Measurements from ENCODE around the gene PRR33. TPM values are rescaled to one million over a fixed set of nuclear protein-coding genes. Genes with fewer than 3 reads are reported as not detected.

Gene PRR33
- total RNA-seq, 1 experiment from 2014 or later, result not detected

DNA sequence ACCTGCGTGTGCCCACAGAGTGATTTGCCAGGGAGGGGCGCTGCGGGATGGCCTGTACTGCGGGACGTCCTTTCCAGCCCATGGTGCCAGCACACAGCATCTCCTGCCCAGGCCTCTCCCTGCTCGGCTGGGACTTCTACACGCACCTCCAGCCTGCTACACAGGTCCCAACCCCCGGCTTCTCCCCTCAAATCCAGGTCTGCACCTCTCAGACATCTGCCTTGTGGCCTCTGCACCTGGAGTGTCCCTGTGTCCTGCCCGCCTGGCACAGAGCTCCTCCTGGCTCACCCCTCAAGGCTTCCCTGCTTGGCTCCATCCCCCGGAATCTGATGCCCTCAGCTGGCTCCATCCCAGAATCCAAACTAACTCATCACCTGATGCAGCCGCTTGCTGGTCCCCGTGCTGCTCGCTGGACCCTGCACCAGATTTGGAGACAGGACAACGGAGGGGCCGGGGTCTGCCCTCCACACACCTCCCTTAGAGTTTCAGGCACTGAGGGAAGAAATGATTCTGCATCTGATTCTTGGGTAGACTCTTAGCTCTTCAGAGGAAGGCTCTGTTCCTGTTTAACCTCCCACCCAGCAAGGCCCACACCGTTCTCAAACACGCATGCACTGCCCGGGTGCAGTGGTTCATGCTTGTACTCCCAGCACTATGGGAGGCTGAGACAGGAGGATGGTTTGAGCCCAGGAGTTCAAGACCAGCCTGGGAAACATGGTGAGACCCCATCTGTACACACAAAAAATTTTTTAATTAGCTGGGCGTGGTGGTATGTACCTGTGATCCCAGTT is 42.9 kb downstream of the PRR33 start:
- DNase-seq (ENCODE audit: low spot score), result no peak

DNA sequence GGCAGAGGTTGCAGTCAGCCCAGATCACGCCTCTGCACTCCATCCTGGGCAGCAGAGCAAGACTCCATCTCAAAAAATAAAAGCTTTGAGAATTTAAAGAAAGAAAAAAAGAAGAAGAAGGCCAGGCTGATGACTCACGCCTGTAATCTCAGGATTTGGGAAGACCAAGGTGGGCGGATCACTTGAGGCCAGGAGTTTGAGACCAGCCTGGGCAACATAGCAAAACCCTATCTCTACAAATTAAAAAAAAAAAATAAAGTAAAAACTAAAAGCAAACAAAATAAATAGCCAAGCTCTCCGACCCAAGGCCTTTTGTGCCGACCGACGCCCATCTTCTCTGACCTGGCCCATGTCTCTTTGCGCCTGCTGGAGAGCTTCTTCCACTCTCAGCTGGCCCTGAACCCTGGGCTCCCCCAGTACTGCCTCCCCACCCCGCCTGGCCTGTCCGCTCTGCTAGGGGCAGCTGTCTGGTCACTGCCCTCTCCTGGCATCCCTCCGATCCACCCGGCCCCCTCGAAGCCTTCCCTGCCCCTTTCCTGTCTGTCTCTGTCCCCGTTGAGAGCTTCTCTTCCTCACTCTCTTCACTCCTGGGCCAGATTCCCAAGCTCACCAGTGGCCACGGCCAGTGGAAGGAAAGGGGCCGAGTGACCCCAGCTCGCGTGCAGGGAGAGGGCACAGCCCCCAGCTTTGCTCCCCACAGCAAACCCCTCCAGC is 43.6 kb downstream of the PRR33 start:
- no peak for DNase-seq (ENCODE audit: low spot score)

DNA sequence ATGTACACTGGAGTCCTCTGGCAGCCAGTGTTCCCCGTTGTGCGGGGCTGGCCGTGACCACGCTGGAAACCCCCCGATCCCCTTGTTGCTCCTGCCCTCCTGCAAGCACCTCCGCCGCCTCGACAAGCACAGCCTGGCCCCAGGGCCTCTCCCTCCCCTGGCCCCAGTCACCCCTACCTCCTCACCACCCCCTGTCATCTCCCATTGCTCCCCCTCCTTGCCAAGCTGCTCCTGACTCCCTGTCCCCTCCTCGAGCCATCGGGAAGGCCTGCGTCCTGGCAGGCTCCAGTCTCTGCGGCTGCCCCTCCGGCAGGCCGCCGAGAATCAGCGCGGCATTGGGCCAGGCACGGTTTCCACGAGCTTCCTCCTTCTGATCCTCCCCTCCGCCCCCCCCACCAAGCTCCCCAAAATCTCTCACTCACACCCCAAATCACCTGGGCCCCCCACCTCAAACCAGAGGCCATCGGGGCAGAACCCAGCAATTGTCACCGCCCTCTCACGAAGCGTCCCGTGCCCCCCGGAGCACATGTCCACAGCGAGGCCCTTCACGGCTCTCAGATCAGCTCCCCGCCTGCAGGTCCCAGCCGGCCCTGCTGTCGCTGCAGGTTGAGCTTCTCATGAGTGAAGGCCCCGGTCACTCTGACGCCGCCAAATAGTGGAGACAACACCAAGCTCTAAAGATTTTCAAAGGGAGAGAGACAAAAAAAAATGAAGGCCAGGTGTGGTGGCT is 44.5 kb downstream of the PRR33 start:
- DNase-seq (ENCODE audit: low spot score), result no peak

DNA sequence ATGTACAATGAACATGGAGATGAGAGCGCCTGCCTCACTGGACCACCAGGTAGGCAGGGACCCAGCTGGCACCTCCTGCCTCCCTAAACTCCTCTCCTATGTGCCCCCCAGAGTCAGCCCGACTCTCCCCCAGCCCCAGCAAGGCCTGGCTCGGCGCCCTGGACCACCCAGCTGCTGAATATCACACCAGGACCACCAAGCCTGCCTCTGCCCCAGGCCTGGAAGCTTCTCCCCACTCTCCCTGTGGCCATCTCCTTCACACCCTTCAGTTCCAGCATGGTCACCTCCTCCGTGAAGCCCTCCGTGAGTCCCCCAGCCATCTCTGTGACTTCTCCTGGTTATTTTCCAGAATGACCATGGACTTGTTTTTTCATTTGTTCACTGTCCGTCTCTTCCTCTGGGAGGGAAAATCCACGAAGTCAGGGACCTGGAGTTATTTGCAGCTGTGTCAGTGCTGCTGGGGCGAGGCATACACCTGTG is 45.2 kb downstream of the PRR33 start:
- no peak for DNase-seq (ENCODE audit: low spot score)

DNA sequence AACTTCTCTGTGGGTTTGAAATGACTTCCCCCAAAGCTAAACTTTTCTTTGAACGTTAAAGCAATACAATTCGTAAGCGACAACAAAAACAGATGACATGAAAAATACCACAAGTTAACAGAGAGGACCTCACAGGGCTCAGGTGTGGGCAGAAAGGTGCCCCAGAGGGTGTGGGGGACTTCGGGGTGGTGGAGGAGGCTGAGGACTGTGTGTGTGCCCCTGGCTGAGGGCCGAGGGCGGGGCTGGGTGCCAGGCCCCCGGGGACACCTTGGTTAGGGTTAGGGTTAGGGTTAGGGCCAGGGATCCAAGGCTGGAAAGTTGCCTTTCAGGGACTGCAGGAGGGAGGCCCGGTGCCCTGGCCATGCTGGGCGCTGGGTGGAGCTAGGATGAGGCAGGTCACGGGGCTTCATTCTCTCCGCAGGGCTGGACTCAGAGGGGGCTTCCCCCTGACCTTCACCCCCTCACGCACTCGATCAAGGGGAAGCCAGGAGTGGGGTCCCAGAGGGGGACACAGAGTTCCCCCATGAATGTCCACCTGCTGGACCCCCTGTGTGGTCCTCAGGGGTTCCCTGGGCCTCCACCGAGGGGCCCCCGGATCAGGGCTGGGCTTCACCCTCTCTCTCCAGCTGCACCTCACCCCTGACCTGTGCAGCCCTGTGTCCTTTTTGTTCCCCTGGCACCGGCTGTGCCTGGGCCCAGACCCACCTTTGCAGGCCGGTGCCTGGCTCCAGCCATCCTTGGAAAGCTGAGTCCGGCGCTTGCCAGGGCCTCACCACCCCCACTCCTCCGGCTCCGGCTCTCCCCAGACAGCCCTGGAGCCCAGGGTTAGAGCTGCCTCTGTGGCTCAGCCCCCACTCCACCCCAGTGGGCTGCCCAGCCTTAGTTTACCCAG is 45.9 kb downstream of the PRR33 start:
- no peak for DNase-seq (ENCODE audit: low spot score)

DNA sequence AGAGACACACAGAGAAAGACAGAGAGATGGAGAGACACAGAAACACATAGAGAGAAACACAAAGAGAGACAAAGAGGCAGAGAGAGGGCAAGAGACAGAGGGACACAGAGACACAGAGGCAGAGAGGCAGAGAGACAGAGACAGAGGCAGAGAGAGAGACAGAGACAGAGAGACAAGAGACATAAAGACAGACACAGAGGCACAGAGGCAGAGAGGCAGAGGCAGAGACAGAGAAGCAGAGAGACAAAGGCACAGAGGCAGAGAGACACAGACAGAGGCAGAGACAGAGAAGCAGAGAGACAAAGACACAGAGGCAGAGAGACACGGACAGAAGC is 46.6 kb downstream of the PRR33 start:
- DNase-seq (ENCODE audit: low spot score), result no peak

DNA sequence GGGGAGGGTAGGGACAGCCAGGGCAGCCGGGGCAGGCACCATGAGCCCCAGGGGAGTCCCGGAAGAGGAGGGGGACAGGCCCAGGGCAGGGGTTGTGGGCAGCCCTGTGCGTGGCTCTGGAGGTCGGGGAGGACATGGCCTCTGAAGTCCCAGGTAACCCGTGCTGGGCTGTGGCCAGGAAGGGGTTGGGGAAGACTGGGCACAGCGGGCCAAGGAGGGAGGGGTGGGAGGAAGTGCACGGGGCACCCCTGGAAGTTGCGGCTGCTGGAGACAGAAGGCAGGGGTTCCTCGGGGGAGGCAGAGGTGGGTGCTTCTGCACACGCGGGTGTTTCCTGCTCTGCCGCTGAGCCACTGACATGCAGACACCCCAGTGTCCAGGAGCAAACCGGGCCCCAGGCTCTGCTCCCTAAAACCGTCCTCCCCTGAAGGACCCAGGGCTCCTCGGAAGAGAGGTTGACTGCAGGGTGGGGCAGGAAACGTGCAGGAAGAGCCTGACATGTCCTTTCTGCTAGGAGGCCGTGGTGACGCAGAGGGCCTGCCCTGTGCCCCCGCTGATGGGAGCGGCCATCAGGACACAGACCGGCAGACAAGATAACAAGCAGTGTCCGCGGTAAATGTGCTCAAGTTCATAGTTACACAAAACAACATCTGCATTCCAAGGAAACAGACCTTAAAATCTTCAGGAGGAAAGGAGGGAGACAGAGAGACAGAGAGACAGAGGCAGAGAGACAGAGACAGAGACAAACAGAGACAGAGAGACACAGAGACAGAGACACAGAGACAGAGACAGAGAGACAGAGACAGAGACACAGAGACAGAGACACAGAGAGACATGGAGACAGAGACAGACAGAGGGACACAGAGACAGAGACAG is 47.2 kb downstream of the PRR33 start:
- DNase-seq (ENCODE audit: low spot score), result no peak

DNA sequence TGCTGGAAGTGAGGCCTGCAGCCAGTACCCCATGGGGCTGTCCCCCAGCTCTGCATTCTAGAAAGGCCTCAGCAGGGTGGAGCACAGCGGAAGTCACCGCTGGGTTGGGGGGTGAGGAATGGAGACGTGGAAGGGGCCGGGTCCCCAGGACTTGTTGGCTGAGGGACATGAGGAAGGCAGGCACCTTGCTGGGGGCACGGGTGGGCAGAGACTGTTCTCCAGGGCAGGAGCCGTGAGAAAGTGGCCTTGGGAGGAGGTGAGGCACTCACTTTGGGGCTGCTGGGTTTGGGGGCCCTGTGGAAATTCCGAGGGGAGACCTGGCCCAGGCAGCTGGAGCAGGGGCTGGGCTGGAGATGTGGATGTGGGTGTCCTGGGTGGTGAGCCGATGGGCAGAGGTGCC is 47.9 kb downstream of the PRR33 start:
- DNase-seq (ENCODE audit: low spot score), result no peak

DNA sequence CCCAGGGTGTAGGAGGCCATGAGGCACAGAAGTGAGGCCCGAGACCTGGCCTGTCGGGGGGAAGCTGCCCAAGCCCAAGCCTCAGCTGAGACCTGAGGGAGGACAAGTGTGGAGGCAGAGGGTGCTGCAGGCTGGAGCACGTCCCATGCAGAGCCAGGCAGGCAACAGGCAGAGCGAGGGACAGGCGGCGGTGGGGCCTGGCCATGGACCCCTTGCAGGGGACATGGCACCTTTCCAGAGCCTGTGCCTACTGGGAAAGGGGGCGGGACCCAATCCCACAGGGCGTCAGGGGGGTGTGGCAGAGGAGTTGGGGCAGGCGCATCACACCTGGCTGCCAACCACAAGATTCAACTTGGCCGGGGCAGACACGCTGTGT is 48.6 kb downstream of the PRR33 start:
- no peak for DNase-seq (ENCODE audit: low spot score)

DNA sequence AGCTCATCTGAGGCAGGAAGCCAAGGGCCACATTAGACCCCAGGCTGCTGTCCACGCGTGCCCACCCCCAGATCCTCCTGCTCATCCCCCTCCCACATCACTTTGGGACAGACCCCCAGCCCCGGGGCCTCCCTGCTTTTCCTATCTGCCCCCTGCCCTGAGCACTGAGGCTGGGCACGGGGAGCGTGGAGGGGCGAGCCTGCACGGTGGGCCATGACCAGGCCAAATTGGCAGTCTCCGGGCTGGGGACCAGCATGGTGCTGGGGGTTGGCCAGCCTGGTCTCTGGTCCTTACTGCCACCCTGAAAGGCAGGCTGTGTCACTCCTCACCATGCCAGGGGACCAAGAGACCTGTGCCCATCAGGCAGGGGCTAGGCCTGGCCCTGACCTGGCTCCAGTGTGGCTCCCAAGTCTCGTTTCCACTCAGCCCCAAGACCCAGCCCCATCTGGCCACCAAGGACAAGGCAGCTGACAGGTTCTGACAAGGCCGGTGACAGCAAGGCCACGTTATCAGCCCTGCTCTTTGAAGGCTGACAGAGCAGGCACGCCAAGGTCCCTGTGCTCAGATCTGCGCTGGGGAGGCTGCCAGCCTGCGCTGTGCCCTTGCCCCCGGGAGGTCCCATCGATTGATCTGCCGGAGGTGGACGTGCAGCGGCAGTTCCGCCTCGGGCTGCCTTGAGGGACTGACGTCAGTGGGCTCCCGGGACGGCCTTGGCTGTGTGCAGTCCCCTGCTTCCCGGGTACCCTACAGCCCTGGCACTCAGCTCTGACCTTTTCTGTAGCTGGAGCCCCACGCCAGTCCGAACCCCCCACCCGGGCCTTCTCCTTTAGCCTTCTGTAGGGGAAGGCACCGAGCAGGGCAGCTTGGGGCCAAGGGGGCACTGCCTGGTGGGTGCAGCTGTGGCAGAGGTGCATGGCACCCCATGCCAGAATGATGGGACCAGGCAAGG is 49.3 kb downstream of the PRR33 start:
- no peak for DNase-seq (ENCODE audit: low spot score)

DNA sequence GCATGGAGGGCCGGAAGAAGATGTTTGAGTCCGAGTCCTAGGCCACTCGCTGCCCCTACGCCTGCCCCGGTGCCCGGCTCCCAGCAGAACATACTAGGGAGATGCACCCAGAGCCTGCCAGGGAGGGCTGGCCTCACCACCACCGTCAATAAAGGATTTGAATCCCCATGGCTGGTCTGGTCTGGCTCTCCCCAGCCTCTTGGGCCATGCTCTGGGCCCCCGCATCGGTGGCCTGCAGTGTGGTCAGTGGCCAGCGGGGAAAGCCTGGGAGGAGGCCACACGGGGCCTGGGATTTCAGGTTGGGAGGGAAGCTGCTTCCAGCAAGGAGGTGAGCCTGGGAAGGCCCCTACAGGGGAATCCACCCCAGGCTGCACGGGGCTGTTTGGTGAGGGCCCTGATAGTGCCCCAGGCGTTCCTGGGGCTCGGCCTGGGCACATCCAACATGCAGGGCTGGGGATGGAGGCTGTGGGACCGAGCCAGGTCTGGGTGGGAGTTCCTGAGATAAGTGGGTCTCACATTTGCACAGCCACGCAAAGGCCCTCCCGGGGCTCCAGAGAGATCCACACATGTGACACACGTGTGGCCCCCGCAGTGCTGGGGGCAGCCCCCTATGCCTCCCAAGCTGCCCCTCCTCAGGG is 50.1 kb downstream of the PRR33 start:
- DNase-seq (ENCODE audit: low spot score), result no peak

DNA sequence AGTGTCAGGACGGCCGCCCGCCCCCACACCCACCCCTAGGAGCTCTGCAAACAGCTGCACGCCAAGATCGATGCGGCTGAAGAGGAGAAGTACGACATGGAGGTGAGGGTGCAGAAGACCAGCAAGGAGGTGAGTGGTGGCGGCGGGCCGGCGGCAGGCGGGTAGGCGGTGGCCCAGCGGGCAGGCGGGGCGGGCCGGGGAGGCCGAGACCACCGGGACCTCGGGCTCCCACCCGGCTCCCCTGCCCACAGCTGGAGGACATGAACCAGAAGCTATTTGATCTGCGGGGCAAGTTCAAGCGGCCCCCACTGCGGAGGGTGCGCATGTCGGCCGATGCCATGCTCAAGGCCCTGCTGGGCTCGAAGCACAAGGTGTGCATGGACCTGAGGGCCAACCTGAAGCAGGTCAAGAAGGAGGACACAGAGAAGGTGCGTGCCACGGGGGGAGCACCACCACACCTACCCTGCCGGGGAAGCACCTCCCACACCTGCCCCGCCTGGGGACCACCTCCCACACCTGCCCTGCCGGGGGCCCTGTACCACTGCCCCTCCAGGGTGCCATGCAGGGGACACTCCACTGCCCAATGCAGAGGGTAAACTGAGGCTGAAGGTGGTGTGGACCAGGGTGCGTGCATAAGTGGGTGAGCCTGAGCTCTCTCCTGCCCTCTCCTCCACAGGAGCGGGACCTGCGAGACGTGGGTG is 50.8 kb downstream of the PRR33 start:
- no peak for DNase-seq (ENCODE audit: low spot score)

DNA sequence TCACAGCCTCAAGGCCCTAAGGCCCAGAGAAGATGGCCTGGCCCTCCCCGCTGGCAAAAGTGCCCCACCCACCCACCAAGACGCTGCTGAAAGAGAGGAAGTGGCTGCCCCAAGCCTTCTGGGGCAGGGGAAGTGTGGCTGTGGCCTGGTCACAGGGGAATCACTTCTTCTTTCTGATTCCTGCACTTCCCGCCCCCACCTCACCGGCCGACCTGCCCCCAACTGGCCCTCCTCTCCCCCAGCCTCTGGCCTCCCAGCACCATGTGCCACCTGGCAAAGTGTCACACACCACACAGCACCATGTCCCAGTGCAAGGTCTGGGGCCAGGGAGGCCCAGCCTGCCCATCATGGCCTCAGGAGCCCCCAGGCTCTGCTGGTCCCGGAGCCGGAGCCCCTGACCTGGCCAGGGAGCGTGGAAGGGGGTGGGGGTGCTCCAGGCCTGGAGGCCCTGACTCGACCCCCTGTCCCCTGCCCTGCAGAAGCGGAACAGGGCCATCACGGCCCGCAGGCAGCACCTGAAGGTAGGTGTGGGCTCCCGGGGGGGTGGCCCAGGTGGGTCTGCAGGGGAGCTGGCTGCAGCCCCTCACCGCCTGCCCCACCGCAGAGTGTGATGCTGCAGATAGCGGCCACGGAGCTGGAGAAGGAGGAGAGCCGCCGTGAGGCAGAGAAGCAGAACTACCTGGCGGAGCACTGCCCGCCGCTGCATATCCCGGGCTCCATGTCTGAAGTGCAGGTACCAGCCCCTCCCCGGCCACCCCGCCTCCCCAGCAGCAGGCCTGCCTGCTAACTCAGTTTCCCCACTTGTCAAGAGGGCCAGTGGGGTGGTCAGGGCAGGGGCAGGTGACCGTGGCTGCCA is 51.5 kb downstream of the PRR33 start:
- DNase-seq (ENCODE audit: low spot score), result no peak

DNA sequence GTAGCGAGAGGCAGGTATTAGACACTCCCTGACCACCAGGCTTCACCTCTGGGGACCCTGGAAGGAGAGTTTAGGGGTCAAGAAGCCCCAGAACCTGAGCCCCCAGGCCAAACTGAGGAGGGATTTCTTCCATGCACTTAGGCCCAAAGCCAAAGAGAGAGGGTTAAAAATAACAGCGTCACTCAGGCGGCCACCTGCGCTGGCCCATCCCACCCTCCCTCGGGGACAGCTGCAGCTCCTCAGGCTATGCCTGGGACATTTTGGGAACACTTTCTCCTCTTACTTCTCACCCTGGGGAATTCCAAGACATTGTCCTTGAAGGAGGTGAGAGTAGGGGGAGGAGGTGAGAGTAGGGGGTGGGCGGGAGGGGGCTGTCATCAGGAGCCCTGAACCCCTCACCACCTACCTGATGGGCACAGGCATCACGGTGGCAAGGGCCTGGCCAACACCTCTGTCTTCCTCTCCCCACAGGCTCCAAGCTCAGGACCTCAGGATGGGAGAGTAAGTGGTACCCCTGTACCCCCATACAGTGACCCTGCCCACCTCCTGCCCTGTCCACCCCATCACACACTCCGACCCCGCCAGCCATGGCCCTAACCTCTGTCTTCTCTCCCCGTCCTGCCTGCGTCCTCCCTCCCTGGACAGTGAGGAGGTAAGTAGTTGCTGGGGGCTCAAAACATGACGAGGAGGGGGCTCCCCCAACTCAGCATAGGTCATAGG is 52.3 kb downstream of the PRR33 start:
- no peak for DNase-seq (ENCODE audit: low spot score)

DNA sequence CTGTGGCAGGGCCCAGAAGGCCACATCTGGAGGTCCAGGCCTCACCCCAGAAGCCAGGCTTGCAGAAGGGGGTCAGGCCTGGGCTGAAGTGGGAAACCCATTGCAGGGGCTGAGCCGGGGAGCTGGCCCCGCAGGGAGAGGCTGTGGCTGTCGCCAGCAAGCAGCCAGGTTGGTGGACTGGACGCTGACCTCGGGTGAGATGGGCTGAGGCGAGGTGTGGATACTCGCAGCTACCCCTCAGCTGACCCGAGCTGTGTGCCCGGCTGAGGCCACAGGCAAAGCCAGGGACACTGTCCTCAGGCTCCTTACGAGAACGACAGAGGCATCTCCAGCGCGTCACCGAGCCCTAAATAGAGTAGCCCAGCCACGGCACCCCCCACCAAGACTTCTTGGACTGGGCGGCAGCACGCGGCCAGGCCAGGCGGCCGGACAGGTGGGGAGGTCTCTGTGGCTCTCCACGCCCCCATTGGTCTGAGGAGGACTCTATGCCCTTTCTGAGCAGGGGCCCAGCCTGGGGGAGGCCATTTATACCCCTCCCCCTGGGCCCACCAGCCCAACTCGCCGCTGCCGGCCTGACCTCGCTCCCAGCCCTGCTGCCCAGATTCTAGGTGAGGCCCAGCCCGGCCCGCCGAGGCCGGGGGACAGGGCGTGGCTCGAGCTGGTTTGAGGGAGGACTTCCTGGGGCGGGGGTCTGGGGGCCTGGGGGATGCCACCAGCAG is 53.1 kb downstream of the PRR33 start, which contains the start of gene TNNI2:
Gene TNNI2, plus strand, starts transcription at position 556 of the 719 bp plus-strand sequence. CDS start 716 bp downstream, outside the sequence.
- no peak for DNase-seq (ENCODE audit: low spot score)
